Inferior parietal cortex (tissue), 1 donor: Measurements from ENCODE around the gene MMRN1.

Source experiments
- DNase-seq: peaks from one replicate; pipeline ENCODE4 v3.0.0-alpha.2; 2016; ENCODE audit errors: extremely low spot score

Gene MMRN1

DNA sequence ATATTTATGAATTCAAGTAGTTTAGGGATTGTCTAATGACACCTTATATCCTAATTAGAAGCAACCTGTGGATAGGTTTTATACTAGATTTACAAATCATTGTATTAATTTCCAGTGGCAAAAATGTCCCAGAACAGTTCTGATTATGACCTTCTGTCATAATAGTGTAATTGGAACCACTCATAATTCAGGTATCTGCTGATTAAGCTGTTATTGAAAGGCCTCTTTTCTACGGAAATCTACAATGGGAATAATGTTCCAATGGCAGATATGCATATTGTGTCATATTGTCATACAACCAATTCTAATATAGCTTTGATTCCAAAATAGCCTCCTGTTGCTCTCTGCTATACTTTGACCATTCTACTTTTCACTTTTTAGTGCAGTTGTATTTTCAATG lies 19.0 kb downstream of the MMRN1 start:
- DNase-seq = no peak

GRCh38 chr4:89914609-89915550 lies 20.2 kb downstream of the MMRN1 start:
- peak; percentile 36 for DNase-seq

GRCh38 chr4:89915937-89916336 lies 21.3 kb downstream of the MMRN1 start:
- DNase-seq = no peak

DNA sequence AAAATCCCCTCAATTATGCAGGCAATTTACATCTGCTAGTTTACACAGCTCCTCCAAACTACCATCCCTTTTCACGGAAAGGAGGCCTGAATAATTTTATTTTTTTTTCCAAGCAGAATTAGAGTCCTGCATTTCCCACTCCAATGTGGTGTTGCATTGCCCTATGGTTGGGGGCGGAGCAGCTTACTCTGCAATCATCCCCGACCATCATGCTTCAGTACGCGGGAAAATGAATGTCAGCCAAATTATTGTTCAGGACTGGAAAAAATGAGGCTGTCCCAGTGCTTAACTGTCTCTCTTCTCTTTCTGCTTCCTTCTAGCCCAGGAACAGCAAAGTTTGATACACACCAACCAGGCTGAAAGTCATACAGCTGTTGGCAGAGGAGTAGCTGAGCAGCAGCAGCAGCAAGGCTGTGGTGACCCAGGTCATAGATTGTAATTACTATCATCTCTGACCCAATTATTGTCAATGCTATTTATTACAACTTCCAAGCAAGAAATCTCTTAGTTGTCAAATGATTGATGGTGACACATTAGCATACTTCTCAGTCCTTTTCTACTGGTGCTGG lies 28.3 kb downstream of the MMRN1 start:
- no peak for DNase-seq

GRCh38 chr4:89928838-89929237 lies 34.2 kb downstream of the MMRN1 start:
- no peak for DNase-seq

GRCh38 chr4:89929425-89930159 lies 34.9 kb downstream of the MMRN1 start:
- DNase-seq = no peak

DNA sequence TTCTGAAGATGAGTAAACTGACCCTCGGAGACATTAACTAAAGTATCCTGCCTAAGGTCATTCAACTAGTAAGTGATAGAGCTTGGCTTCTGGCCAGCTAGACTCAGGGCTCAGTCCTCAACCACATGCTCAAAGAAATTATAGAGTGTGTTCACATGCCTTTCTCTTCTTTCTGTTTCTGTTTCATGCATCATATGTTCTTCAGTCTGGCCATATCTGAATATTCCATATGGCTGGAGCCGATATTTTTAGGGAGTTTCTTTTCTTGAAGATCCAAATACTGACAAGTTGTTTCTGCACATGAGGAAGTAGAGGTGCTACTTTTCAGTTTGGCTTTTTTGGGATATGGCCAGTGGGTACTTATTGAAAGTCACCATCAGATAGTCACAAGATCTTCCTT lies 44.9 kb downstream of the MMRN1 start:
- peak; percentile 29 for DNase-seq

DNA sequence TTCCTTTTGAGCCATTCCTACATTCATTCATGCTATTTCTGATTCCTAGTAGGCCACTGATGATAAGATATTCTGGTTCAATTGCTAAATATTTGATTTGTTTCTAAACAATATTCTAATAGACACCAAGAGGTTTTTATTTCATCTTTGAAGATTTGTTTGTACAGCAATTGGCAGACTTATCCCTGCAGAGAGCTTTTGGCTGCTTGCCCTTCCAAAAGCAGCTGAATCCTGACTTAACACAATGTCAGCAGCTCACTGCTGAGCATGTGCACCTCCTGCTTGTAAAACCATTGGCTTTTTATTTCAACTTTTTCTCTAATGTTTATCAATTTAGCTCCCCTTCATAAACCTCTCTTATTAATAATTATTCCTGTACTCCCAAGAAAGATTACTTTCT lies 45.3 kb downstream of the MMRN1 start:
- DNase-seq = peak; percentile 43

- no peak for DNase-seq
Observed at GRCh38 chr4:89942811-89943210, 48.2 kb downstream of the MMRN1 start.

DNA sequence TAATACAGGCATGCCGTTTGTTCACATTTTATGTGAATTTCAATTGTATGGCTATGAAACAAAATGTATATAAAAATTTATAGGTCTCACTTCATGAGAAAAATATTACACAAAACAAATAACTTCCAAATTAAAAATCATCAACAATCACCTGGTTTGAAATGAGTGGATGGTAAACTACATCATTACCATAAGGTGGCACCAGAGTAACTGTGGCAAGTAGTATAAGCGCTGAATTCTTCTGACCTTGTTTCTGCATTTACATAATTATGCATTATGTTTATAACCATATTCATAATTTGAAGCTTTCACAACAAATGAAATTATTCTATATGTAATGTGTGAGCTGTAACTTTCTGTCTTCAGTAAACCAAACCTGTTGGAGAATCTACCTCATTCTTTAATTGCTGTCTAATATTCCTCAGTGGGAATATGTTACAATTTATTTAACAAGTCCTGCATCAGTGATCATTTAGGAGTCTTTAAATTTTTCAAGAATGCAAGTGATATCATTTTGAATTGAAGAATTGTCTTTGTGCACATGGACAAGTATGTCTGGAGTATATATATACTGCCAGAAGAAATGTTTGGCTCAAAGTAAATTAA lies 55.2 kb downstream of the MMRN1 start:
- no peak for DNase-seq

DNA sequence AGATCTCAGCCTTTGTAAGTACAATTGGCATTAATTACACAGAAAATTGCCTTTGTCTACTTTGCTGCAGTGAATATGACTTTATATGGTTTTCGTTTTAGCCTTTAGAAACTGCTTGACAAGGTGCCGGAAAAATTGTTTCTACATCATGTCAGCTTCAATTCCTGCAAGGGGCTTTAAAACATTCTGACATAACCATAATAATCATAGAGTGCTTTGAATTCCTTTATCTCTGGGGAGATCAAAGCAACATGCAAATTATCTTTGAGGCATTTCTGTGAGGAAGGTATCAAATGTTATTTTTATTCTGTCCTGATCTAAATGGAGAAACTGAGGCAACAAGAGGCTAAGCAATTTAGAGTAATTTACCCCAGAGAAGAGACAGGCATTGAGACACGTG lies 57.8 kb downstream of the MMRN1 start:
- no peak for DNase-seq

- no peak for DNase-seq
Observed at GRCh38 chr4:89954906-89955695, 60.4 kb downstream of the MMRN1 start.

GRCh38 chr4:89957046-89957926 lies 62.6 kb downstream of the MMRN1 start:
- DNase-seq = no peak

- no peak for DNase-seq
Observed at GRCh38 chr4:89981789-89982334, 87.2 kb downstream of the MMRN1 start.

- DNase-seq = no peak
Observed at GRCh38 chr4:89988268-89988667, 93.6 kb downstream of the MMRN1 start.

GRCh38 chr4:89992744-89993143 lies 98.1 kb downstream of the MMRN1 start:
- no peak for DNase-seq

GRCh38 chr4:89994176-89994873 lies 99.7 kb downstream of the MMRN1 start:
- DNase-seq = no peak

- no peak for DNase-seq
Observed at GRCh38 chr4:89995006-89995405, 100.4 kb downstream of the MMRN1 start.

- no peak for DNase-seq
Observed at GRCh38 chr4:89995814-89996213, 101.2 kb downstream of the MMRN1 start.
